Astrocyte (in vitro differentiated cells and primary cell): ENCODE data around the gene PLS1. TPM values are rescaled to one million over a fixed set of nuclear protein-coding genes. Genes with fewer than 3 reads are reported as not detected.

Experiments used
- DNase-seq: peaks from one replicate; pipeline ENCODE4 v3.0.0-alpha.2; 2010; ENCODE audit warnings: low read depth
- FAIRE-seq: peaks from 2 replicates; lab custom pipeline; 2011; peaks lifted over from hg19 to GRCh38; lab: Jason Lieb, UNC
- H2AFZ ChIP-seq: 2 replicates; pipeline ENCODE4 v1.6.0; 2012; ENCODE audit warnings: low read depth, low read length, inconsistent platforms
- H3K27ac ChIP-seq: 2 replicates; pipeline ENCODE4 v1.5.1; 2011; ENCODE audit warnings: low read depth, low read length, inconsistent platforms
- H3K27me3 ChIP-seq: 2 replicates; pipeline ENCODE4 v1.6.0; 2011; ENCODE audit warnings: low read length, inconsistent platforms; ENCODE audit not compliant: insufficient read depth
- H3K36me3 ChIP-seq: 2 replicates; pipeline ENCODE4 v1.5.1; 2011; ENCODE audit warnings: low read length, inconsistent platforms; ENCODE audit not compliant: insufficient read depth
- H3K4me1 ChIP-seq: 2 replicates; pipeline ENCODE4 v1.5.1; 2011; ENCODE audit warnings: low read length, inconsistent platforms; ENCODE audit not compliant: insufficient read depth
- H3K4me2 ChIP-seq: 2 replicates; pipeline ENCODE4 v1.6.0; 2012; ENCODE audit warnings: low read length, inconsistent platforms
- H3K4me3 ChIP-seq: 2 replicates; pipeline ENCODE4 v1.5.1; 2011; ENCODE audit warnings: low read depth, mild to moderate bottlenecking, low read length, inconsistent platforms; ENCODE audit not compliant: insufficient read depth
- H3K79me2 ChIP-seq: 2 replicates; pipeline ENCODE4 v1.6.0; 2012; ENCODE audit warnings: mild to moderate bottlenecking, low read length, inconsistent platforms; ENCODE audit not compliant: insufficient read depth
- H3K9ac ChIP-seq: 2 replicates; pipeline ENCODE4 v1.6.0; 2012; ENCODE audit warnings: mild to moderate bottlenecking, low read length, inconsistent platforms
- H3K9me3 ChIP-seq: 2 replicates; pipeline ENCODE4 v1.5.1; 2012; ENCODE audit warnings: low read depth, mild to moderate bottlenecking, low read length, inconsistent platforms; ENCODE audit not compliant: insufficient read depth
- H4K20me1 ChIP-seq: 2 replicates; pipeline ENCODE4 v1.6.0; 2012; ENCODE audit warnings: low read length, inconsistent platforms; ENCODE audit not compliant: insufficient read depth
- H3K27ac Mint-ChIP-seq: one replicate; pipeline ENCODE4 v1.8.0; 2021; ENCODE audit warnings: mild to moderate bottlenecking, mixed read lengths; ENCODE audit not compliant: unreplicated experiment
- H3K27me3 Mint-ChIP-seq: one replicate; pipeline ENCODE4 v1.8.0; 2021; ENCODE audit warnings: low read depth, mixed read lengths; ENCODE audit not compliant: unreplicated experiment
- H3K36me3 Mint-ChIP-seq: one replicate; pipeline ENCODE4 v1.8.0; 2021; ENCODE audit warnings: low read depth, mixed read lengths; ENCODE audit not compliant: unreplicated experiment
- H3K4me1 Mint-ChIP-seq: one replicate; pipeline ENCODE4 v1.8.0; 2021; ENCODE audit warnings: low read depth, mixed read lengths; ENCODE audit not compliant: unreplicated experiment
- H3K4me3 Mint-ChIP-seq: one replicate; pipeline ENCODE4 v1.8.0; 2021; ENCODE audit warnings: mild to moderate bottlenecking, moderate library complexity, mixed read lengths; ENCODE audit not compliant: unreplicated experiment
- H3K9me3 Mint-ChIP-seq: one replicate; pipeline ENCODE4 v1.8.0; 2021; ENCODE audit warnings: mild to moderate bottlenecking, mixed read lengths; ENCODE audit not compliant: unreplicated experiment
- CTCF ChIP-seq: IDR thresholded peaks from 2 replicates; pipeline ENCODE4 v1.5.1; 2011; ENCODE audit warnings: low read depth, mild to moderate bottlenecking, inconsistent platforms, low read length, moderate library complexity; ENCODE audit not compliant: insufficient read depth
- EZH2 ChIP-seq: IDR thresholded peaks from 2 replicates; pipeline ENCODE4 v1.6.1; 2012; ENCODE audit warnings: mild to moderate bottlenecking, low read length, inconsistent platforms; ENCODE audit not compliant: insufficient read depth
- total RNA-seq: library from RNA; stranded (reverse); gene quantifications from 2 replicates; pipeline ENCODE4 v1.2.1, GENCODE V29; 2021

Gene PLS1
- total RNA-seq, 1 donor from 2014 or later = 7.8 TPM

GRCh38 chr3:142626971-142627370, 30.8 kb downstream of the PLS1 start:
- H3K9me3 ChIP-seq = no peaks in the 10 kb centered on the region
- no peak overlapping the region for H3K27ac Mint-ChIP-seq
- FAIRE-seq (no peak), DNase-seq (no peak)
- H3K36me3 Mint-ChIP-seq = no peaks in the 10 kb centered on the region
- no peaks in the 10 kb centered on the region for H3K4me1 Mint-ChIP-seq
- H3K79me2 ChIP-seq = no peaks in the 10 kb centered on the region
- no peak overlapping the region for H2AFZ ChIP-seq
- H3K36me3 ChIP-seq = no peaks in the 10 kb centered on the region
- H3K27me3 ChIP-seq = no peaks in the 10 kb centered on the region
- H3K4me3 ChIP-seq = no peak overlapping the region
- no peak overlapping the region for H3K9ac ChIP-seq
- H4K20me1 ChIP-seq = no peaks in the 10 kb centered on the region
- H3K4me1 ChIP-seq = no peaks in the 10 kb centered on the region
- no peak overlapping the region for H3K4me3 Mint-ChIP-seq
- TF ChIP-seq EZH2 = no peak
- no peak for TF ChIP-seq CTCF
- H3K27me3 Mint-ChIP-seq = no peaks in the 10 kb centered on the region
- H3K9me3 Mint-ChIP-seq = no peaks in the 10 kb centered on the region
- H3K4me2 ChIP-seq = no peak overlapping the region
- H3K27ac ChIP-seq = no peak overlapping the region

GRCh38 chr3:142628801-142629200, 32.6 kb downstream of the PLS1 start:
- no peaks in the 10 kb centered on the region for H4K20me1 ChIP-seq
- H3K36me3 ChIP-seq = no peaks in the 10 kb centered on the region
- no peak for FAIRE-seq
- no peak overlapping the region for H2AFZ ChIP-seq
- no peaks in the 10 kb centered on the region for H3K27me3 ChIP-seq
- no peak overlapping the region for H3K9ac ChIP-seq
- H3K4me3 Mint-ChIP-seq = no peak overlapping the region
- H3K9me3 ChIP-seq = no peaks in the 10 kb centered on the region
- no peak for TF ChIP-seq EZH2
- no peak for TF ChIP-seq CTCF
- H3K4me3 ChIP-seq = no peak overlapping the region
- no peak for DNase-seq
- H3K27ac Mint-ChIP-seq = no peak overlapping the region
- no peaks in the 10 kb centered on the region for H3K27me3 Mint-ChIP-seq
- no peaks in the 10 kb centered on the region for H3K9me3 Mint-ChIP-seq
- H3K79me2 ChIP-seq = no peaks in the 10 kb centered on the region
- H3K4me1 ChIP-seq = no peaks in the 10 kb centered on the region
- H3K36me3 Mint-ChIP-seq = no peaks in the 10 kb centered on the region
- no peaks in the 10 kb centered on the region for H3K4me1 Mint-ChIP-seq
- H3K27ac ChIP-seq = no peak overlapping the region
- no peak overlapping the region for H3K4me2 ChIP-seq

- Histone ChIP-seq H3K4me2 (no peak overlapping the region), H3K4me3 (no peak overlapping the region), H3K9me3 (no peaks in the 10 kb centered on the region), H3K9ac (no peak overlapping the region), H2AFZ (no peak overlapping the region), H3K79me2 (no peaks in the 10 kb centered on the region), H4K20me1 (no peaks in the 10 kb centered on the region), H3K4me1 (no peaks in the 10 kb centered on the region), H3K36me3 (no peaks in the 10 kb centered on the region), H3K27ac (no peak overlapping the region), H3K27me3 (no peaks in the 10 kb centered on the region)
- no peaks in the 10 kb centered on the region for H3K9me3 Mint-ChIP-seq
- no peaks in the 10 kb centered on the region for H3K36me3 Mint-ChIP-seq
- H3K4me1 Mint-ChIP-seq = no peaks in the 10 kb centered on the region
- H3K27ac Mint-ChIP-seq = no peak overlapping the region
- no peaks in the 10 kb centered on the region for H3K27me3 Mint-ChIP-seq
- no peak for FAIRE-seq
- TF ChIP-seq EZH2 = no peak
- TF ChIP-seq CTCF = no peak
- DNase-seq = no peak
- no peak overlapping the region for H3K4me3 Mint-ChIP-seq
Measured at GRCh38 chr3:142633073-142633472, 36.9 kb downstream of the PLS1 start.
